ENCODE results near the gene GLI1.

Gene GLI1

DNA sequence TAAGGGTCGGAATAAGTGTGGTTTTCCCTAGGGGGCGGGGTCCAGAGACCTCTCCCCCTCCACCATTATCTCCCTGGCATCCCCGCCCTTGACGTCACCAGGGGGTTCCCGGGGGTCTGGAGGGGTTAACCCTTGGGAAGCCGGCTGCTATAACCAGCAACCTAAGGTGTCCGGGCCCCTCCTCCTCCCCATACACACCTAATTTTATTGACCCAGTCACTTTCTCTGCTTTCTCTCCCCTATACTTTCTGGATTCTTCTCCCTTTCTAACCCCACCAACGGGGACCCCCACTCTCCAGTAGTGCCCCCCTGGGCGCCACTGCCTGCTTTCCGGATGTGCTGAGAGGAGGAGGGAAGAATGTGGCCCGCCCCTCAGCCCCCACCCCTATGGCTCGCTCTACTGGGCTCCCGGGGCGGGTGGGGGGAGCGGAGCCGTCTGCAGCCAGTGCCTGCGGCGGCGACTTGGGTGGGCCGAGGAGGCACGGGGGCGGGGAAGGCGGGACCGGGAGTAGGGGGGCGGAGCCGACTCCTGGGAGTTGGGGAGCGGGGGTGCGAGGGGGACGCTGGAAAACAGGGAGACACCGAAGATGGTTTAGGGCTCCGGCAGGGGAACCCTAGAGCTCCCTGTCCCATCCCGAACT is 1.8 kb downstream of the GLI1 start:
- no peak for FAIRE-seq

DNA sequence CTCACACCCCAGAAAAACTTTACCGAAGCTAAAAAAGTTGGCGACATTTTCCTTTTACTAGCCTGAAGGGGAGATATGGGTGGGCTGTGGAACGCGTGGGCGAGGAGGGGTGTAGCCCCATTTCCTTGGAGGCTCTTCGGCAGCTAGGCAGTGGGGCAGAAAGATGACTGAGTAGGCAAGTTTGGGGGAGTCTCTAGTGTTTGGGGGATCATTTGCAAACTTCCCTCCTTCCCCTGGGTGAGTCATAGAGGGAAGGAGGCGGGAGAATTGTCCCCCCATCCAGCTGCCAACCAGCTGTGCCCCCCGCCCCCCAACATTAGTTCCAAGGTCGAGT is 2.3 kb downstream of the GLI1 start:
- FAIRE-seq, result no peak

DNA sequence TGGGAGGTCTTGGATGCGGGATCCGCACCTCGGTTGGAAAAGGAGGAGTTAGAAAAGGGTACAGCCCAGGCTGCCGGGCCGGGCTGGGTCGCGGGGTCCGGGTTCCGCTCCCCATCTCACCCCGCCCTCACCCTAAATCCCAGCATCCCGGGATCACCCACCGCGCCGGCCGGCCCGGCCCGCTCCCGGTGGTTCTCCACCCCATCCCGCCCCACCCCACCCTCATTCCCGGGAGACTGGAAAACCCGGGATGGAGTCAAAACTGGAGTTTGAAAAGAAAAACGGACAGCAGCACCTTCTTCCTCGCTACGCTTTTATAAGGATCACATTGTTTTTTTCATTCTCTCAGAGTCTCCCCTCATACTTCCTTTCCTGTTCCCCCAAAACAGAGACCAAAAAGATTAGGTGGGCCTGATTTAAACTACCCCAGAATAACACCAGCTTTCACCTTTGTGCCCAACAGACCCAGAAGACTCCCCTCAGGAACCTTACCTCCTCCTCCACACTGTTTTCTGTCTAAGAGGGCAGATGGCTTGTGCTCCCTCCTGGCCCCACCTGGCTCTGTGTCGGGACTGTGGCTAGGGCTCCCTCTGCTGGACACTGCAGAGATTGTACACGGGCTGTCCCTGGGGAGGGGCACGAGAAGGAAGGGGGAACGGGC is 2.8 kb downstream of the GLI1 start:
- FAIRE-seq, result no peak

DNA sequence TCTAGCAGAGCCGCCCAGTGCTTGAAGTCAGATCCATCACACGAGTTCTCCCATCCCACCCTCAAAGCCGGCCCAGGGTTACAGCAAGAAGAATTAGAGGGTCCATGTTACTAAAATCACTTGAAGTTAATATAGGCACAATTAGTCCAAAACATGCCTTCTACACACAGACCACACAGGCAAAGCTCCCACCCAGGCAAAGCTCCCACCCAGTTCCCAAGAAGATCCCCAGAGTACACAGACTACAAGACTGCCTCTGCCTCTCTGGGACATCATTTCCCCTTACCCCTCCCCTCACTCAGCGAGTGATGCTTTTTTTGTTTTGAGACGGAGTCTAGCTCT is 3.3 kb downstream of the GLI1 start:
- FAIRE-seq, result no peak

DNA sequence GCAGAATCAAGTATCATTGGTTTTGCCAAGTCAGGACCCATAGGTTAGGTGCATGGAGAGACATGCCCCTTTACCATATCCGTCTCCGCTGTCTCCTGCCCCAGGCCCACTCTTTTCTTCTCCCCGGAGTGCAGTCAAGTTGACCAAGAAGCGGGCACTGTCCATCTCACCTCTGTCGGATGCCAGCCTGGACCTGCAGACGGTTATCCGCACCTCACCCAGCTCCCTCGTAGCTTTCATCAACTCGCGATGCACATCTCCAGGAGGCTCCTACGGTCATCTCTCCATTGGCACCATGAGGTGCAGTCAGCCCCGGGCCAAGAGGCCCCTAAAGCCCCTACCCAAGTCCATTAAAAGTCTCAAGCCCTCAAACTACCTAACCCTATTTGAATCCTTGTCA is 5.0 kb downstream of the GLI1 start:
- no peak for FAIRE-seq

DNA sequence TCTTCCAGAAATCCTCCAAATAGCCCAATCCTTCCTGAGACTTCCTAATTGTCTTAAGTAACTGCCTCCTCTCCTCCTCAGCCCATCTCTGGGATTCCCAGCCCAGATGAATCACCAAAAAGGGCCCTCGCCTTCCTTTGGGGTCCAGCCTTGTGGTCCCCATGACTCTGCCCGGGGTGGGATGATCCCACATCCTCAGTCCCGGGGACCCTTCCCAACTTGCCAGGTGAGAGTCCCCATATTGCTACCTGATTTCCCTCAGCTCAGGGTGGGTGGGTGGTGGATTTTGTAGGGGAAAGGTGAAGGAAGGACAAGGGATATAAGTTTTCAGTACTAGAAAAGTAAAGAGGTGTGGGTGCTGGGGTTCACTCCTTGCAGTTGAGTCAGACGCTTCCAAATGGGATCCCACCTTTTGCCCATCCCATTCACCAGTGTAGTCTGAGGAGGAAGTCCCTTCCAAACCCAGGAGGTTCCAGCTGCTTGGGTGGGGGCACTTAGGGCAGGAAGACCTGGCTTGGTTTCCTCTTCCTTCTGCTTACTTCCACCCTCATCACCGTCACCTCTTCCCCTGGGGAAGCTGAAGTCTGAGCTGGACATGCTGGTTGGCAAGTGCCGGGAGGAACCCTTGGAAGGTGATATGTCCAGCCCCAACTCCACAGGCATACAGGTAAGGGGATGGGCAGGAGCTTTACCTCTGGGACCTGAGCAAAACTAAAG is 5.6 kb downstream of the GLI1 start:
- no peak for FAIRE-seq

DNA sequence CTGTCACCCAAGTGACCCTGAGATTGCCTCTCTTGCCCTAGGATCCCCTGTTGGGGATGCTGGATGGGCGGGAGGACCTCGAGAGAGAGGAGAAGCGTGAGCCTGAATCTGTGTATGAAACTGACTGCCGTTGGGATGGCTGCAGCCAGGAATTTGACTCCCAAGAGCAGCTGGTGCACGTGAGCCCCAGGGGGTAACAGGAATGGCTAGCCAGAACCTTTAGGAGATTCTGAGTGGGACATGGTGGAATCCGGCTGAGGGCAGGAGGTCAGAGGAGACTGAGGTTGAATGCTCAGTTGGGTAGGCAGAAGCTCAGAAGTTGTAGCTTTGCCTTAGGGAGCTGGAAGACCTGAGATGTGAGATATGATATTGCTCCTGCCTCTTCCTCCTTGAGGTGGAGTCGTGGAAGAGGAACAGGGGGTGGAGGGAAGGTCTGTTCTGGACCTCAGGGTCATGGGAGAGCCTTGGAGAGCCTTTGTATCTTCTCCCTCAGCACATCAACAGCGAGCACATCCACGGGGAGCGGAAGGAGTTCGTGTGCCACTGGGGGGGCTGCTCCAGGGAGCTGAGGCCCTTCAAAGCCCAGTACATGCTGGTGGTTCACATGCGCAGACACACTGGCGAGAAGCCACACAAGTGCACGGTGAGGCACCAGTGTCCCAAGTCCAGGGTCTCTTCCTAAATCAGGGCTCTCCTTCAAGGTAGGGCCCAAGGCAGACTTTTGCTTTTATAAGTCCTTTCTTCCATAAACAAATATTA is 6.3 kb downstream of the GLI1 start:
- FAIRE-seq, result no peak

DNA sequence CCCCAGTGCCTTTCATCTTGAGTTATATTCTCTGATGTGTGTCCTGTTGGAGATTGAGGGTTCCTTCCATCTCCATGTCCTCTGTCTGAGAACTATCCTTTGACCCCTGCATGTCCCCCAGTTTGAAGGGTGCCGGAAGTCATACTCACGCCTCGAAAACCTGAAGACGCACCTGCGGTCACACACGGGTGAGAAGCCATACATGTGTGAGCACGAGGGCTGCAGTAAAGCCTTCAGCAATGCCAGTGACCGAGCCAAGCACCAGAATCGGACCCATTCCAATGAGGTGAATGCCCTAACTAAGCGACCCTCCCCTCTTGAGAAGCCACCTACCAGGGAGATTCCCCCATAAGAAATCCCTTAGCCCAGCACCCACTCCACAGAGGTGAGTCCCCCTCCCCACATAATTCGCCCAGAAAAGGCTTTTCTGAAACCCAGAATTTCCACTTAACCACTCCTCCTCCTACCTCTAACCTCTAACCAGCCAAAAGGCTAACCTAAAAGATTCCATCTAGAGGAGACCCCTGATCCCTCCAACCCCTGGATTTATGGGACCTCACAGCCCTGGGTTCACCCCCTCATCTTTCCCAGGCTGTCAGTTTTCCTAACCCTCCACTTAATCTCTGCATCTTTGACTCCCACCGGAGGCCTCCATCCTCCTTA is 7.8 kb downstream of the GLI1 start:
- FAIRE-seq, result no peak

DNA sequence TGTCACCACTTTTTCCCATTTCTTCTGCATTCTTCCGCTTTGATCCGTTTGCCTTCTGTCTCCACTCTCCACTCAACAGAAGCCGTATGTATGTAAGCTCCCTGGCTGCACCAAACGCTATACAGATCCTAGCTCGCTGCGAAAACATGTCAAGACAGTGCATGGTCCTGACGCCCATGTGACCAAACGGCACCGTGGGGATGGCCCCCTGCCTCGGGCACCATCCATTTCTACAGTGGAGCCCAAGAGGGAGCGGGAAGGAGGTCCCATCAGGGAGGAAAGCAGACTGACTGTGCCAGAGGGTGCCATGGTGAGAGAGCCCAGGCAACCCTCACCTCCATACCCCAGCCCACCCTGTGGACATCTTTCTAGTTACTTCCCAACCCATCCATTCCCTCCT is 8.3 kb downstream of the GLI1 start:
- FAIRE-seq, result no peak

DNA sequence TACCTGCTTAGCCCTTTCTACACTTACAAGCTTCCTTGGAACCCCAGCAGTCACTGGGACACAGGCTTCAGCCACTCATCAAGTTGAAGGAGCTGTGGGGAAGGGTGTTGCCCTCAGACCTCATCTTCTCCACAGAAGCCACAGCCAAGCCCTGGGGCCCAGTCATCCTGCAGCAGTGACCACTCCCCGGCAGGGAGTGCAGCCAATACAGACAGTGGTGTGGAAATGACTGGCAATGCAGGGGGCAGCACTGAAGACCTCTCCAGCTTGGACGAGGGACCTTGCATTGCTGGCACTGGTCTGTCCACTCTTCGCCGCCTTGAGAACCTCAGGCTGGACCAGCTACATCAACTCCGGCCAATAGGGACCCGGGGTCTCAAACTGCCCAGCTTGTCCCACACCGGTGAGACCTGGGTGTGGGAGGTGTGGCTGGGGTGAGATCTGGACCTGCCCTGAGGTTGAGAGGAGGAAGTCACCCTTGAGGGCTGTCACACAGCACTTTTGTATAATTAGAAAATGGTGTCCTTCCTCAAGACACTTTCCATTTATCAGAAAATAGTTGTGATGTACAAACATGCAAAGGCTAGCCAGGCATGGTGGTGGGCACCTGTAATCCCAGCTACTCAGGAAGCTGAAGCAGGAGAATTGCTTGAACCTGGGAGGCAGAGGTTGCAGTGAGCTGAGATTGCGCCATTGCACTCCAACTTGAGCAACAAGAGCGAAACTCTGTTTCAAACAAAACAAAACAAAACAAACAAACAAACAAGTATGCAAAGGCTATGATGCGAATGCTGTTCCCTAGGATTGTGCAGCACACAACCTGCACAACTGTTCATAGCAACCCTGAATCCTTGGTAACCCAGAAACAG is 9.9 kb downstream of the GLI1 start:
- no peak for FAIRE-seq

DNA sequence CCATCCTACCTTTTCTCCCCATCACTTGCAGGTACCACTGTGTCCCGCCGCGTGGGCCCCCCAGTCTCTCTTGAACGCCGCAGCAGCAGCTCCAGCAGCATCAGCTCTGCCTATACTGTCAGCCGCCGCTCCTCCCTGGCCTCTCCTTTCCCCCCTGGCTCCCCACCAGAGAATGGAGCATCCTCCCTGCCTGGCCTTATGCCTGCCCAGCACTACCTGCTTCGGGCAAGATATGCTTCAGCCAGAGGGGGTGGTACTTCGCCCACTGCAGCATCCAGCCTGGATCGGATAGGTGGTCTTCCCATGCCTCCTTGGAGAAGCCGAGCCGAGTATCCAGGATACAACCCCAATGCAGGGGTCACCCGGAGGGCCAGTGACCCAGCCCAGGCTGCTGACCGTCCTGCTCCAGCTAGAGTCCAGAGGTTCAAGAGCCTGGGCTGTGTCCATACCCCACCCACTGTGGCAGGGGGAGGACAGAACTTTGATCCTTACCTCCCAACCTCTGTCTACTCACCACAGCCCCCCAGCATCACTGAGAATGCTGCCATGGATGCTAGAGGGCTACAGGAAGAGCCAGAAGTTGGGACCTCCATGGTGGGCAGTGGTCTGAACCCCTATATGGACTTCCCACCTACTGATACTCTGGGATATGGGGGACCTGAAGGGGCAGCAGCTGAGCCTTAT is 10.8 kb downstream of the GLI1 start:
- no peak for FAIRE-seq

DNA sequence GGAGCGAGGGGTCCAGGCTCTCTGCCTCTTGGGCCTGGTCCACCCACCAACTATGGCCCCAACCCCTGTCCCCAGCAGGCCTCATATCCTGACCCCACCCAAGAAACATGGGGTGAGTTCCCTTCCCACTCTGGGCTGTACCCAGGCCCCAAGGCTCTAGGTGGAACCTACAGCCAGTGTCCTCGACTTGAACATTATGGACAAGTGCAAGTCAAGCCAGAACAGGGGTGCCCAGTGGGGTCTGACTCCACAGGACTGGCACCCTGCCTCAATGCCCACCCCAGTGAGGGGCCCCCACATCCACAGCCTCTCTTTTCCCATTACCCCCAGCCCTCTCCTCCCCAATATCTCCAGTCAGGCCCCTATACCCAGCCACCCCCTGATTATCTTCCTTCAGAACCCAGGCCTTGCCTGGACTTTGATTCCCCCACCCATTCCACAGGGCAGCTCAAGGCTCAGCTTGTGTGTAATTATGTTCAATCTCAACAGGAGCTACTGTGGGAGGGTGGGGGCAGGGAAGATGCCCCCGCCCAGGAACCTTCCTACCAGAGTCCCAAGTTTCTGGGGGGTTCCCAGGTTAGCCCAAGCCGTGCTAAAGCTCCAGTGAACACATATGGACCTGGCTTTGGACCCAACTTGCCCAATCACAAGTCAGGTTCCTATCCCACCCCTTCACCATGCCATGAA is 11.5 kb downstream of the GLI1 start:
- FAIRE-seq, result no peak

DNA sequence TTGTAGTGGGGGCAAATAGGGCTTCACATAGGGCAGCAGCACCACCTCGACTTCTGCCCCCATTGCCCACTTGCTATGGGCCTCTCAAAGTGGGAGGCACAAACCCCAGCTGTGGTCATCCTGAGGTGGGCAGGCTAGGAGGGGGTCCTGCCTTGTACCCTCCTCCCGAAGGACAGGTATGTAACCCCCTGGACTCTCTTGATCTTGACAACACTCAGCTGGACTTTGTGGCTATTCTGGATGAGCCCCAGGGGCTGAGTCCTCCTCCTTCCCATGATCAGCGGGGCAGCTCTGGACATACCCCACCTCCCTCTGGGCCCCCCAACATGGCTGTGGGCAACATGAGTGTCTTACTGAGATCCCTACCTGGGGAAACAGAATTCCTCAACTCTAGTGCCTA is 12.1 kb downstream of the GLI1 start:
- no peak for FAIRE-seq

DNA sequence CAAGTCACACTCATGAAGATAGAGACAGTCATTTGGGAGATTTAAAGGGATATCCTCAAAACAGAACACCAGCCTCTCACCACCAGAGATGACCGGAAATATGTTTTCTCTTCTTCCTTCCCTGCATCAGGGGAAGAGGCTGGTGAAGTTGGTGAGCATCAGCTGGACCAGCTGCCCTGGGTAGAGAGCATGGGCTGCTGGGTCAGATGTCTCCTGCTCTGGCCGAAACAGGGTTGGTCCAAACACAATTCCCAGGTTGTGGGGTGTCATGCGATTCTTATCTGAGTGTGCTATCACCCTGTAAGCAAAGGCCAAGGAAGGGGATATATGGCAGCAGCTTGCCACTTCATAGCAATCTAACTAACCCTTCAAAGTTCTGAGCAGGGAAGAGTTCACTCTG is 12.8 kb downstream of the GLI1 start:
- no peak for FAIRE-seq

DNA sequence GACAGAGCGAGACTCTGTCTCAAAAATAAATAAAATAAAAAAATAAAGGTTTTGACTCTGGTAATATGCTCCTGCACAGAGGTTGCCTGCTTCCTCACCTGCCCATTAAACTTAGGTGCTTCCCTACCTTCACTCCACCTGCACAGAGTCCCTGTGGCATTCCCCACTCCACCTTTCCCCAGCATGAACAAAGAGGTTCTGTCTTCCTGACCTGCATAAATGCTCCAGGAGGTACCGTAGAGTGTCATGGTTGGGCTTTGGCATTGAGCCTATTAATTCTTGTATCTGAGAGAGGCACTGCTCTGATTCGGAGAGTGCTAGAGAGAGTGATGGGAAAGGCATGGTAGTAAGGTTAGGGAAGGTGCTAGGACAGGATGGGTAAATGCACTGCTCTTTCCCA is 13.8 kb downstream of the GLI1 start:
- no peak for FAIRE-seq

DNA sequence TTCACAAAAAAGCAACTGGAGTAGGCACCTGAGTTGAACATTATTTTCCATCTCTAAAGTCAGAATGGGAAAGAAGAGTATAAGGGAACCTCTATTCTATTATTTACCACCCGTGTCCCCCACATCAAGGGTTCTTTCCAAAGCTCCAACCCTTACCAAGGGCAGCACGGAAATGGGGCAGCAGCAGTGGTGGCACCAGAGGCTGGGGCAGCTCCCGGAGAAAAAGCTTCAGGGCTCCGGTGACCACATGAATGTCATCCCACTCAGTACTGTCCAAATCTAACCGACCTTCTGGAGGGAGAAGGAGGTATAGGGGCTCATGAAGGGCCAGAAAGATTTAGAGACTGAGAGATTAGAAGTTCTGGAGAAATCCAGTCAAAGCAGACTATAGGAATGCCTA is 14.3 kb downstream of the GLI1 start:
- no peak for FAIRE-seq

DNA sequence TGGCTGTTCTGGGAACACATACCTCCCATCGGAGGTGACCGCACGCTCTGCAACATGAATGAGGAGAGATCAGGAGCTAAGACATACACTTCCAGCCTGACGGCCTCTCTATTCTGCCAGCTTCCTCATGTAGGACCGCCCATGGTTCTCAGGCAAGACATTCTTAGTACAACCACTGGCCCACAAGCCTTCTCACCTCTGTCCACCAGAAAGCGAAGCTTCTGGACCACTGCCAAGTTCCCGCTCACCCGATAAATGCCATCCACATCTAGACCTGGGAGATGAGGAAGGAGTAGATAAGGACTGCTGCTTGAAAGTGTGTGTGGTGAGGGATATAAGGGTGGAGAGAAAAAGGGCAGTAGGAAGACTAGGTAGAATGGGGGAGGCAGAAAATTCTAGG is 14.8 kb downstream of the GLI1 start:
- FAIRE-seq, result no peak

DNA sequence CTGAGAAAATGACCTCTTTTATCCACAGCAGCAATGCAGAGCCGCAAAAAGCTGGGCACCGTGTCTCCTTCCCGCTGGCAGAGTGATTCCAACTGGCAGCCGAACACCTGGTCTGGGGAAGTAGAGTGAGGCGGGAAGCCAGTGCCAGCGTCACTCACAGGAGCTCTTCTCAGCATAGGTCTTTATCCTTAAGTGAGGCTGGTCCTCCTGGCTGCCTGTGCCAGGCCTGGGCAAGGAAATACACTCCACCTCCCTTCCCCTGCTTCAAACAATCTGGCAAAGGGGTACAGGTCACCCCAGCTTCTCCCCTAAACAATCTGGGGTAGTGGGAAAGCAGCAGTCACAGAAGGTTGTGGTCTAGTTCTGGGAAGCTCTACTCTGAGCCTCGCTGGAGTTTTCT is 15.3 kb downstream of the GLI1 start:
- no peak for FAIRE-seq

DNA sequence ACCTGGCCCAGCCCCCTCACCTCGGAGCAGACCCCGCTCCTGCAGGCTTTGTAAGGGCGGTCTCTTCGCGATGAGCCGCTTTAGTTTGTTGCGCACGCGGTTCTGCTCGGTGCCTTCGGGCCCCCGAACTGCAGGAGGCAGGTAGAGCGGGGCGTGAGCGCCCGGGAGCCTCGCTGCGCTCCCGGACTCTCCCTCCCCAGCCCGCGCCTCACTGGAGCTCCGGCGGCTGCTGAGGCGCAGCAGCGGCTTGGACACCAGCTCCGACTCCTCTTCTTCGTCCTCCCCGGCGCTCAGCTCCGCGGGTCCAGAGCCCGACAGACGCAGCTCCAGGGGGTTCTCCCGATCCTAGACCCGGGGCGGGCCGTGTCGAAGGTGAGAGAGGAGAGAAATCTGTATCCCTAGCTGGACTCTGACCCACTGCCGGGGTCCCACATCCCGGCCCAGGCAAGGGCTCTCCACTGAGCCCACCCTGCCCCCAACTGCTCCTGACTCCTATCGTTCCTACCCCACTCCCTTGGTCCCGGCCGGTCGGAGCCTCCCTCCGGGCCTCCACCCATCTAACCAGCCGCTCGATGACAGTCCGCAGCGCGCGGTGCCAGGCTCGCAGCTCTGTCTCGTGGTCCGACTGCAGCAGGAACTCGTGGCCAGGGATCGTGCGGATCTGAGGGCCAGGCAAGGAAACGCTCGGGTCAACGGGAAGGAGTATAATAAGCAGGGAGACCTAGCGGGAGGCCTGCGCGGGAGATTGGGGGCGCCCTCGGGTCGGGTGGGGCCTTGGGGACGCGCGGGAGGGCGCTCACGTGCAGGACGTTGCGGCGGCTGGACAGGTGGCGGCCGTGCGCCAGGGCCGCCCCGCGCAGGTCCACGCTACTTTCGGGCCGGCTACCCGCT is 15.9 kb downstream of the GLI1 start:
- FAIRE-seq, result no peak
